VCaP (cell line): ENCODE measurements around the gene PRKCA.
A peak's percentile ranks its signal among the peaks of the same experiment; 100 is the strongest.
"Not testable (repeated sequence)": the region's sequence is repeated elsewhere in the genome, so short reads cannot be mapped to it uniquely, and the experiment has no call there.

Source experiments
- H3K27ac ChIP-seq: fragments of 450-650 bp; 2 replicates; pipeline ENCODE4 v1.5.1; 2017
- CTCF ChIP-seq: fragments of 450-650 bp; conservative IDR thresholded peaks from 2 replicates; pipeline ENCODE4 v1.5.1; 2017; ENCODE audit warnings: mild to moderate bottlenecking, moderate library complexity

PRKCA gene

GRCh38 chr17:66301864-66302741 lies at the start of gene PRKCA:
PRKCA (plus strand) TSS chr17:66302613.
- H3K27ac ChIP-seq, result peak within 1 kb of the TSS; percentile 79
- no peak for TF ChIP-seq CTCF

- H3K27ac ChIP-seq, result not testable (repeated sequence)
Measured at GRCh38 chr17:66253458-66253857, 49.0 kb upstream of the PRKCA start.

GRCh38 chr17:66255112-66255511 lies 47.3 kb upstream of the PRKCA start:
- H3K27ac ChIP-seq, result peak overlapping the region; percentile 49
- peak; percentile 84 for TF ChIP-seq CTCF

- H3K27ac ChIP-seq, result peak overlapping the region; percentile 49
Measured at GRCh38 chr17:66255527-66255971, 46.9 kb upstream of the PRKCA start.

GRCh38 chr17:66260275-66260674 lies 42.1 kb upstream of the PRKCA start:
- no peak for TF ChIP-seq CTCF
- H3K27ac ChIP-seq, result no peak overlapping the region

More at GRCh38 chr17:66255527-66255971, 46.9 kb upstream of the PRKCA start:
- no peak for TF ChIP-seq CTCF

- no peak overlapping the region for H3K27ac ChIP-seq
- TF ChIP-seq CTCF, result no peak
Measured at GRCh38 chr17:66260688-66261087, 41.7 kb upstream of the PRKCA start.

GRCh38 chr17:66262767-66263166 lies 39.6 kb upstream of the PRKCA start:
- H3K27ac ChIP-seq, result no peak overlapping the region
- TF ChIP-seq CTCF, result no peak

GRCh38 chr17:66264696-66265095 lies 37.7 kb upstream of the PRKCA start:
- H3K27ac ChIP-seq, result no peak overlapping the region
- TF ChIP-seq CTCF, result no peak
